ENCODE data around the gene MSRB3. TPM values are rescaled to one million over a fixed set of nuclear protein-coding genes. Genes with fewer than 3 reads are reported as not detected.

Gene MSRB3
- total and polyA plus RNA-seq, 2 donors (not counting 1 experiment from before 2014, with no cell fraction given) = not detected

GRCh38 chr12:65259501-65259900, 19.0 kb upstream of the MSRB3 start:
- no peaks in the 10 kb centered on the region for H3K4me1 Mint-ChIP-seq
- no peaks in the 10 kb centered on the region for H3K9me3 Mint-ChIP-seq (ENCODE audit: insufficient read depth)
- no peaks in the 10 kb centered on the region for H3K27me3 ChIP-seq (replicated peaks in 1 of 4; ENCODE audit: control extremely low read depth in 1 of 4, control insufficient read depth in 3 of 4, insufficient read depth in 4 of 4, low read length in 3 of 4)
- H3K79me2 ChIP-seq (ENCODE audit: control insufficient read depth, insufficient read depth, low read length) = no peaks in the 10 kb centered on the region
- no peaks in the 10 kb centered on the region for H3K36me3 ChIP-seq (replicated peaks in 1 of 2; ENCODE audit: control extremely low read depth in 1 of 2, control insufficient read depth in 1 of 2, extremely low read depth in 1 of 2, insufficient read depth in 2 of 2, low read length in 1 of 2)
- POLR2A ChIA-PET = no interaction called here
- intact Hi-C loops (cut with micrococcal nuclease) = no loop called here
- DNase-seq = no peak
- no peak overlapping the region for H2AFZ ChIP-seq (ENCODE audit: insufficient read depth, low read depth, low read length, poor library complexity, severe bottlenecking)
- no peak overlapping the region for H3K27ac ChIP-seq (ENCODE audit: low read length in 2 of 2)
- TF ChIP-seq CTCF (IDR thresholded peaks at IDR 0.05) (no peak), EZH2 (IDR thresholded peaks at IDR 0.05; ENCODE audit: borderline replicate concordance, insufficient read depth, low read depth, low read length, poor library complexity, severe bottlenecking) (no peak)
- H3K4me2 ChIP-seq (replicated peaks; ENCODE audit: low read depth, low read length, poor library complexity, severe bottlenecking) = no peak overlapping the region
- H3K27me3 Mint-ChIP-seq = peaks cover 3% of the 10 kb centered on the region
- H3K9ac ChIP-seq (ENCODE audit: low read length) = no peak overlapping the region
- CTCF ChIA-PET = no interaction called here
- H3K9me3 ChIP-seq (ENCODE audit: control extremely low read depth in 1 of 3, control insufficient read depth in 2 of 3, insufficient read depth in 1 of 3, low read length in 2 of 3) = no peaks in the 10 kb centered on the region
- no peak overlapping the region for H3K27ac Mint-ChIP-seq
- no peaks in the 10 kb centered on the region for H3K4me1 ChIP-seq (ENCODE audit: control insufficient read depth in 2 of 2, insufficient read depth in 2 of 2, low read length in 2 of 2)
- no peak overlapping the region for H3K4me3 Mint-ChIP-seq
- no peak for ATAC-seq (ENCODE audit: low read depth)
- H3K4me3 ChIP-seq (ENCODE audit: control extremely low read depth in 1 of 5, extremely low read depth in 1 of 5, insufficient read depth in 1 of 5, low read depth in 2 of 5, low read length in 4 of 5) = no peak overlapping the region
- H4K20me1 ChIP-seq (ENCODE audit: control insufficient read depth, insufficient read depth, low read length, poor library complexity, severe bottlenecking) = no peaks in the 10 kb centered on the region

- no peak for TF ChIP-seq CTCF (IDR thresholded peaks at IDR 0.05)
- no peak for TF ChIP-seq EZH2 (IDR thresholded peaks at IDR 0.05; ENCODE audit: borderline replicate concordance, insufficient read depth, low read depth, low read length, poor library complexity, severe bottlenecking)
- Histone ChIP-seq H3K79me2 (ENCODE audit: control insufficient read depth, insufficient read depth, low read length) (no peaks in the 10 kb centered on the region), H4K20me1 (ENCODE audit: control insufficient read depth, insufficient read depth, low read length, poor library complexity, severe bottlenecking) (no peaks in the 10 kb centered on the region), H3K4me2 (replicated peaks; ENCODE audit: low read depth, low read length, poor library complexity, severe bottlenecking) (no peak overlapping the region), H3K9me3 (ENCODE audit: control extremely low read depth in 1 of 3, control insufficient read depth in 2 of 3, insufficient read depth in 1 of 3, low read length in 2 of 3) (no peaks in the 10 kb centered on the region), H3K36me3 (replicated peaks in 1 of 2; ENCODE audit: control extremely low read depth in 1 of 2, control insufficient read depth in 1 of 2, extremely low read depth in 1 of 2, insufficient read depth in 2 of 2, low read length in 1 of 2) (no peaks in the 10 kb centered on the region), H3K9ac (ENCODE audit: low read length) (no peak overlapping the region), H3K4me3 (ENCODE audit: control extremely low read depth in 1 of 5, extremely low read depth in 1 of 5, insufficient read depth in 1 of 5, low read depth in 2 of 5, low read length in 4 of 5) (no peak overlapping the region), H3K27ac (ENCODE audit: low read length in 2 of 2) (no peak overlapping the region), H2AFZ (ENCODE audit: insufficient read depth, low read depth, low read length, poor library complexity, severe bottlenecking) (no peak overlapping the region), H3K4me1 (ENCODE audit: control insufficient read depth in 2 of 2, insufficient read depth in 2 of 2, low read length in 2 of 2) (no peaks in the 10 kb centered on the region), H3K27me3 (replicated peaks in 1 of 4; ENCODE audit: control extremely low read depth in 1 of 4, control insufficient read depth in 3 of 4, insufficient read depth in 4 of 4, low read length in 3 of 4) (no peaks in the 10 kb centered on the region)
- CTCF ChIA-PET = no interaction called here
- intact Hi-C loops (cut with micrococcal nuclease) = no loop called here
- POLR2A ChIA-PET = no interaction called here
- DNase-seq = no peak
- Mint-ChIP-seq H3K4me3 (no peak overlapping the region), H3K27ac (no peak overlapping the region), H3K27me3 (peaks cover 22% of the 10 kb centered on the region), H3K4me1 (no peaks in the 10 kb centered on the region), H3K9me3 (ENCODE audit: insufficient read depth) (no peaks in the 10 kb centered on the region)
- no peak for ATAC-seq (ENCODE audit: low read depth)
- no CpG with 5 or more reads among the region's 4 CpGs for WGBS (ENCODE audit: insufficient coverage)
These were observed 14.7 kb upstream of the MSRB3 start for GRCh38 chr12:65263777-65264176.

All from B cell (primary cell).